Heart right ventricle (tissue), 16 donors: ENCODE results near the gene GLRX5. TPM values are rescaled to one million over a fixed set of nuclear protein-coding genes. Genes with fewer than 3 reads are reported as not detected.

Source experiments
- ATAC-seq, 8 donors: fragments of 200-7000 bp; cut with Tn5 transposase; one replicate each; pipeline ENCODE4 v1.9.1; 2020; ENCODE audit warnings: mild to moderate bottlenecking in 8 of 8, moderate library complexity in 8 of 8, moderate number of reproducible peaks in 1 of 8
- DNase-seq, 2 donors: peaks; one replicate each; pipeline ENCODE4 v3.0.0-alpha.2; 2020
- H3K27ac ChIP-seq, 10 donors: fragments of 200-600 bp; sonication (generic) in 2 of 10; one replicate each; pipeline versions ENCODE4 v1.5.0 to v1.8.0; 2020 to 2022; ENCODE audit warnings: mild to moderate bottlenecking in 3 of 10
- H3K27me3 ChIP-seq, 7 donors: fragments of 200-600 bp; one replicate each; pipeline ENCODE4 v1.8.0; 2021 to 2022; ENCODE audit warnings: mild to moderate bottlenecking in 2 of 7
- H3K36me3 ChIP-seq, 9 donors: fragments of 200-600 bp; sonication (generic) in 1 of 9; one replicate each; pipeline versions ENCODE4 v1.5.0 to v1.8.0; 2020 to 2022; ENCODE audit warnings: mild to moderate bottlenecking in 2 of 9
- H3K4me1 ChIP-seq, 9 donors: fragments of 200-600 bp; sonication (generic) in 1 of 9; one replicate each; pipeline versions ENCODE4 v1.5.0 to v1.8.0; 2020 to 2022; ENCODE audit warnings: mild to moderate bottlenecking in 4 of 9
- H3K4me3 ChIP-seq, 10 donors: fragments of 200-600 bp; sonication (generic) in 2 of 10; one replicate each; pipeline versions ENCODE4 v1.5.0 to v1.8.0; 2020 to 2022; ENCODE audit warnings: mild to moderate bottlenecking in 7 of 10, moderate library complexity in 2 of 10
- H3K9me3 ChIP-seq, 11 donors: fragments of 200-600 bp in 10 of 11; sonication (generic) in 2 of 11; one replicate each; pipeline versions ENCODE4 v1.5.0 to v1.8.0; 2013 to 2022; ENCODE audit warnings: mild to moderate bottlenecking in 2 of 11, control low read depth in 1 of 11, moderate library complexity in 1 of 11
- CTCF ChIP-seq, 9 donors: fragments of 200-600 bp; sonication (generic) in 2 of 9; IDR thresholded peaks; one replicate each; pipeline versions ENCODE4 v1.5.0 to v1.8.0; 2021 to 2022; ENCODE audit warnings: antibody characterized with exemption in 9 of 9, mild to moderate bottlenecking in 5 of 9, moderate library complexity in 1 of 9
- WGBS, 2 donors: extraction: QIAGEN DNeasy Blood & Tissue Kit; methylation state at CpG; one replicate each; pipeline ENCODE4 v1.1.7; 2013; ENCODE audit warnings: inconsistent platforms in 1 of 2; 5-methylcytosine and 5-hydroxymethylcytosine counted together
- intact Hi-C, 10 donors: fragments of 100-400 bp; cut with DNase I; formaldehyde crosslinking; loops; one replicate each; pipeline versions ENCODE4 v1.11.1 to v1.14.2; 2022
- polyA plus RNA-seq, 2 donors: library from polyadenylated mRNA; stranded (reverse); fragments of 200-250 nt; gene quantifications; one replicate each; pipeline ENCODE4 v1.2.3, GENCODE V29; 2013
- total RNA-seq, 10 donors: library from RNA; stranded (reverse); fragmentation: NEBNext Ultra II Directional in 3 of 10; extraction: Animal tissue kit (Norgen Biotek cat#: 25700) in 3 of 10; gene quantifications; one replicate each; pipeline versions ENCODE4 v1.2.1 to v1.2.4, GENCODE V29; 2021 to 2023
- donor health status: Arrhythmogenic right ventricular cardiomyopathy.
- donor health status: ischemic (EF 13 %, LVEDD 7.1; RV severe dilation, severe dysfunction).
- donor health status: healthy with polysubstance abuse.
- donor health status: DM: no; HTN: yes; CAD: no.
- donor health status: DM: no; HTN: no; CAD: no.
- donor health status: ischemic (EF 25% LVEDD 6.9; RV normal size, moderate dysfunction).
- donor health status: ischemic (EF 25% LVEDD 5.7; RV mildly dilated, moderate dysfunction).
- donor health status: healthy.
- donor health status: DM: yes; HTN: yes; CAD: no.
- donor health status: Ischemic cardiomyopathy.
- donor health status: ischemic (EF 35%, LVEDD 5.7; RV mildly dilated, moderate dysfunction).
- donor health status: nonischemic (EF 11% LVEDD 7.7; RV severe dilation, severe dysfunction).
- donor health status: DM: yes; HTN: yes; CAD: no.
- donor health status: PGD.
- donor health status: ischemic (EF 29% LVEDD 5.4; RV normal size, mild dysfunction).
- donor health status: nonischemic (EF 23%, LVEDD 6.1; RV moderate dilation, normal function).

Gene GLRX5
- total and polyA plus RNA-seq, 12 donors, result 49.8 to 121 (median 86.8) TPM

- H3K27ac ChIP-seq, result peak overlapping the region in 1 of 10 donors; percentile 7
These were observed 13.6 kb downstream of the GLRX5 start for GRCh38 chr14:95548328-95548929.

GRCh38 chr14:95549656-95550585 is 15.1 kb downstream of the GLRX5 start:
- intact Hi-C loops, result no loop called here
- ATAC-seq, result no peak
- DNase-seq, result no peak

More at GRCh38 chr14:95548328-95548929, 13.6 kb downstream of the GLRX5 start:
- H3K36me3 ChIP-seq, result peaks cover 0 to 33% (median 2%) of the 10 kb centered on the region in 9 donors
- ATAC-seq, result no peak
- H3K9me3 ChIP-seq, result no peaks in the 10 kb centered on the region
- no peak overlapping the region for H3K4me3 ChIP-seq
- no peaks in the 10 kb centered on the region for H3K27me3 ChIP-seq
- intact Hi-C loops, result no loop called here
- DNase-seq, result no peak
- peaks cover 0 to 48% (median 27%) of the 10 kb centered on the region in 9 donors for H3K4me1 ChIP-seq
- WGBS, 2 donors, result 72 to 82% methylated on average over 9 of the region's 9 CpGs
- TF ChIP-seq CTCF (IDR thresholded peaks at IDR 0.05), result no peak

GRCh38 chr14:95551435-95551834 is 16.6 kb downstream of the GLRX5 start:
- H3K4me3 ChIP-seq, result no peak overlapping the region
- TF ChIP-seq CTCF (IDR thresholded peaks at IDR 0.05), result no peak
- peaks cover 0 to 18% (median 13%) of the 10 kb centered on the region in 9 donors for H3K4me1 ChIP-seq
- no peak for ATAC-seq
- intact Hi-C loops, result no loop called here
- WGBS, 2 donors, result 94 to 97% methylated on average over 1 of the region's 1 CpG
- H3K27me3 ChIP-seq, result no peaks in the 10 kb centered on the region
- no peak for DNase-seq
- no peak overlapping the region for H3K27ac ChIP-seq
- H3K36me3 ChIP-seq, result peaks cover 0 to 9% (median 0%) of the 10 kb centered on the region in 9 donors
- H3K9me3 ChIP-seq, result no peaks in the 10 kb centered on the region

More at GRCh38 chr14:95549656-95550585, 15.1 kb downstream of the GLRX5 start:
- no peaks in the 10 kb centered on the region for H3K9me3 ChIP-seq
- WGBS, 2 donors, result 85 to 92% methylated on average over 16 of the region's 16 CpGs
- peaks cover 0 to 33% (median 18%) of the 10 kb centered on the region in 9 donors for H3K4me1 ChIP-seq
- no peak overlapping the region for H3K27ac ChIP-seq
- H3K27me3 ChIP-seq, result no peaks in the 10 kb centered on the region
- no peak overlapping the region for H3K4me3 ChIP-seq
- TF ChIP-seq CTCF (IDR thresholded peaks at IDR 0.05), result no peak
- peaks cover 0 to 21% (median 0%) of the 10 kb centered on the region in 9 donors for H3K36me3 ChIP-seq

- DNase-seq, result no peak
- intact Hi-C loops, result no loop called here
- WGBS, 2 donors, result 88 to 90% methylated on average over 7 of the region's 7 CpGs
- H3K4me3 ChIP-seq, result no peak overlapping the region
- no peak for ATAC-seq
- no peak overlapping the region for H3K27ac ChIP-seq
- TF ChIP-seq CTCF (IDR thresholded peaks at IDR 0.05), result no peak
- H3K9me3 ChIP-seq, result no peaks in the 10 kb centered on the region
- H3K4me1 ChIP-seq, result peaks cover 0 to 10% (median 6%) of the 10 kb centered on the region in 9 donors
- H3K36me3 ChIP-seq, result no peaks in the 10 kb centered on the region
- H3K27me3 ChIP-seq, result no peaks in the 10 kb centered on the region
These were observed 18.3 kb downstream of the GLRX5 start for GRCh38 chr14:95553141-95553540.
